PC-3 (cell line): ENCODE measurements around the gene MTFMT. TPM values are rescaled to one million over a fixed set of nuclear protein-coding genes. Genes with fewer than 3 reads are reported as not detected.

Experiments
- ATAC-seq: fragments of 200-7000 bp; cut with Tn5 transposase; 2 replicates; pipeline ENCODE4 v1.9.1; 2020; ENCODE audit warnings: mild to moderate bottlenecking, moderate library complexity
- BruUV-seq: library from RNA; stranded (reverse); fragments of 400-500 nt; replicated peaks from 2 replicates; lab custom pipeline; 2021; lab: Mats Ljungman, UMichigan
- CTCF ChIA-PET: fragments of 300-600 bp; sonication (Branson Sonifier 250); formaldehyde crosslinking; loops from one replicate; lab custom pipeline; 2022; ENCODE audit warnings: antibody characterized with exemption; lab: Charles Lee
- POLR2A ChIA-PET: fragments of 300-600 bp; sonication (Branson Sonifier 250); formaldehyde crosslinking; loops from one replicate; lab custom pipeline; 2022; ENCODE audit warnings: antibody characterized with exemption; ENCODE audit not compliant: unreplicated experiment; lab: Charles Lee
- DNase-seq: peaks from one replicate; pipeline ENCODE4 v3.0.0-alpha.2; 2015
- H2AFZ ChIP-seq: fragments of 300-600 bp; sonication (generic); 2 replicates; pipeline ENCODE4 v1.6.0; 2016; ENCODE audit warnings: antibody characterized with exemption, low read length
- H3F3A ChIP-seq: fragments of 300-600 bp; sonication (generic); one replicate; pipeline ENCODE4 v1.6.0; 2017; ENCODE audit warnings: antibody characterized with exemption, low read length, control low read depth, mild to moderate bottlenecking; ENCODE audit not compliant: unreplicated experiment
- H3K27ac ChIP-seq: fragments of 300-600 bp; sonication (generic); 2 replicates; pipeline ENCODE4 v1.5.1; 2016; ENCODE audit warnings: mild to moderate bottlenecking, low read length
- H3K27me3 ChIP-seq: fragments of 300-600 bp; sonication (generic); 2 replicates; pipeline ENCODE4 v1.6.1; 2016; ENCODE audit warnings: low read length, mixed read lengths
- H3K36me3 ChIP-seq: fragments of 300-600 bp; sonication (generic); 2 replicates; pipeline ENCODE4 v1.6.1; 2016; ENCODE audit warnings: low read depth, mixed run types, low read length, mixed read lengths
- H3K4me1 ChIP-seq: fragments of 300-600 bp; sonication (generic); 2 replicates; pipeline ENCODE4 v1.5.1; 2016; ENCODE audit warnings: low read length; ENCODE audit not compliant: insufficient read depth
- H3K4me2 ChIP-seq: fragments of 300-600 bp; sonication (generic); 2 replicates; pipeline ENCODE4 v1.6.0; 2016; ENCODE audit warnings: low read length
- H3K4me3 ChIP-seq: fragments of 300-600 bp; sonication (generic); 2 replicates; pipeline ENCODE4 v1.5.1; 2016; ENCODE audit warnings: mild to moderate bottlenecking, low read length, mixed read lengths
- H3K79me2 ChIP-seq: fragments of 300-600 bp; sonication (generic); 2 replicates; pipeline ENCODE4 v1.6.1; 2017; ENCODE audit warnings: low read length, mixed read lengths
- H3K9ac ChIP-seq: fragments of 300-600 bp; sonication (generic); 2 replicates; pipeline ENCODE4 v1.6.0; 2016; ENCODE audit warnings: mild to moderate bottlenecking, low read length
- H3K9me2 ChIP-seq: fragments of 300-600 bp; sonication (generic); replicated peaks from 2 replicates; pipeline ENCODE4 v1.6.1; 2016; ENCODE audit warnings: mixed run types, low read length, mixed read lengths
- H3K9me3 ChIP-seq: fragments of 300-600 bp; sonication (generic); 2 replicates; pipeline ENCODE4 v1.6.1; 2016; ENCODE audit warnings: low read length, mixed read lengths
- H4K20me1 ChIP-seq: fragments of 300-600 bp; sonication (generic); 2 replicates; pipeline ENCODE4 v1.6.1; 2016; ENCODE audit warnings: low read length, mixed read lengths
- EZH2 ChIP-seq: fragments of 300-600 bp; sonication (generic); IDR thresholded peaks from one replicate; pipeline ENCODE4 v1.6.1; 2017; ENCODE audit warnings: antibody characterized with exemption, mild to moderate bottlenecking, low read length; ENCODE audit not compliant: unreplicated experiment
- EZH2phosphoT487 ChIP-seq: fragments of 300-600 bp; sonication (generic); IDR thresholded peaks from 2 replicates; pipeline ENCODE4 v1.6.1; 2018; ENCODE audit warnings: mild to moderate bottlenecking, antibody characterized with exemption, low read length, borderline replicate concordance
- intact Hi-C: fragments of 100-400 bp; cut with micrococcal nuclease; formaldehyde crosslinking; loops from 2 replicates; pipeline ENCODE4 v1.9.0; 2023
- total RNA-seq: library from RNA; depleted of rRNA; stranded (reverse); fragments of >200 nt; gene quantifications from 2 replicates; pipeline ENCODE4 v1.2.3, GENCODE V29; 2014
- TF ChIP-seq, protein P1 (sequence below): fragments of 300-600 bp; sonication (generic); conservative IDR thresholded peaks from 2 replicates; pipeline ENCODE4 v1.5.1; 2017; ENCODE audit warnings: antibody characterized with exemption, low read depth, mild to moderate bottlenecking, low read length

Gene MTFMT
- total RNA-seq, 1 experiment from 2014 or later, result 15.5 TPM

DNA sequence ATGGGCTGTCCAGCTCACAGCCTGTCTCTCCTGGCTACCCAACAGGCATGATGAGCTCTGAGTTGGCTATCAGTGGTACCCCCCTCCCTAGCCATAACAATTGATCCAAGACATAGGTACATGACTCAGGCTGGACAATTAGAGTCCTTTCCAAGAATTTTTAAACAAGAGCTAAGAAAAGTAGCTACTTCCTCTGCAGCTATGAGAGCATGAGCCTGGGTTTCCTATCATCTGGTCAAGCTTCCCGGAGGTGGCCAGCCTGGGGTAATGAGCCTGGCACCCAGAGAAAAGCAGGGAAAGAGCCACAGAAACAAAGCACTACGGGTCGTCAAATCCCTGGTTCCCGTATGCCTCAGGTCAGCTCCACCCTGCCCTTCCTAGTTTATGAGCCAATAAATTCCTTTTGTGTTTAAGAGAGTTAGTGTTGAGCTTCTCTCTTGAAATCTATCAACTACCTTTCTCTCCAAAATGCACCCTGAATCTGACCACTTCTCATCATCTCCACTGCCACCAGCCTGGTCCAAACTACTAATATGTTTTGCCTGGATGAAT lies 13.4 kb upstream of the MTFMT start:
- ATAC-seq, result peak; percentile 59
- ChIA-PET POLR2A (no interaction called here), CTCF (interaction anchor here (0.6 to 1.2 kb wide), 2 partner anchors 9 to 145 kb away, joined by 4 to 8 read pairs; no protein-coding TSS in a partner anchor)
- H3K27ac ChIP-seq, result no peak overlapping the region; the same call in 1 of the 2 replicates
- DNase-seq, result peak; percentile 28
- peak overlapping the region; percentile 5; the same call in 1 of the 2 replicates for H3K4me2 ChIP-seq
- no peak overlapping the region for H3K4me3 ChIP-seq
- no peak overlapping the region for H3K9ac ChIP-seq
- no TSS peak for BruUV-seq
- no peaks in the 10 kb centered on the region for H3K79me2 ChIP-seq
- H3K36me3 ChIP-seq, result no peaks in the 10 kb centered on the region
- no peaks in the 10 kb centered on the region for H3K9me2 ChIP-seq
- no peaks in the 10 kb centered on the region for H3F3A ChIP-seq
- H3K4me1 ChIP-seq, result peaks cover 14% of the 10 kb centered on the region; the same call in 1 of the 2 replicates
- no peaks in the 10 kb centered on the region for H3K9me3 ChIP-seq
- intact Hi-C loops, result no loop called here
- H2AFZ ChIP-seq, result no peak overlapping the region
- H3K27me3 ChIP-seq, result no peaks in the 10 kb centered on the region
- TF ChIP-seq, protein P1, sequence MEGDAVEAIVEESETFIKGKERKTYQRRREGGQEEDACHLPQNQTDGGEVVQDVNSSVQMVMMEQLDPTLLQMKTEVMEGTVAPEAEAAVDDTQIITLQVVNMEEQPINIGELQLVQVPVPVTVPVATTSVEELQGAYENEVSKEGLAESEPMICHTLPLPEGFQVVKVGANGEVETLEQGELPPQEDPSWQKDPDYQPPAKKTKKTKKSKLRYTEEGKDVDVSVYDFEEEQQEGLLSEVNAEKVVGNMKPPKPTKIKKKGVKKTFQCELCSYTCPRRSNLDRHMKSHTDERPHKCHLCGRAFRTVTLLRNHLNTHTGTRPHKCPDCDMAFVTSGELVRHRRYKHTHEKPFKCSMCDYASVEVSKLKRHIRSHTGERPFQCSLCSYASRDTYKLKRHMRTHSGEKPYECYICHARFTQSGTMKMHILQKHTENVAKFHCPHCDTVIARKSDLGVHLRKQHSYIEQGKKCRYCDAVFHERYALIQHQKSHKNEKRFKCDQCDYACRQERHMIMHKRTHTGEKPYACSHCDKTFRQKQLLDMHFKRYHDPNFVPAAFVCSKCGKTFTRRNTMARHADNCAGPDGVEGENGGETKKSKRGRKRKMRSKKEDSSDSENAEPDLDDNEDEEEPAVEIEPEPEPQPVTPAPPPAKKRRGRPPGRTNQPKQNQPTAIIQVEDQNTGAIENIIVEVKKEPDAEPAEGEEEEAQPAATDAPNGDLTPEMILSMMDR, result no peak
- TF ChIP-seq EZH2phosphoT487 (no peak), EZH2 (no peak)
- no peaks in the 10 kb centered on the region for H4K20me1 ChIP-seq

DNA sequence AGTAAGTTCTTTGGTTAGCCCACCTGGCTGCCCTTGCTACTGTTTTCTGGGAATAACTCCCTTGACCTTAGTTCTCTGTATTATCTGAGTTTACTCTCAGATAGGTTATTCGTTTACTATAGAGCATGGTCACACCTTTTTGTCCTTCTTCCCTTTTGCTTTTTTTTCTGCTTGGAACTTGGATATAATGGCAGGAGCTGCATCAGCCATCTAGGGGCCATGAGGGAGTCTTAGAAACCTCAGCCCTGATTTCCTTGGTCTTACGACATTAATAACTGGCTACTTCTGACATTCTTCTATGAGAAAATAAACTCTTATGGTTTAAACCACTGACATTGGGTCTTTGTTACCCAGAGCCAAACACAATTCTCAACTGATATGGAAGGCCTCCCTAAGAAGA lies 12.3 kb upstream of the MTFMT start:
- no peak for ATAC-seq
- Histone ChIP-seq H3K9ac (no peak overlapping the region), H3F3A (no peaks in the 10 kb centered on the region), H2AFZ (no peak overlapping the region), H3K9me3 (no peaks in the 10 kb centered on the region), H3K9me2 (no peaks in the 10 kb centered on the region), H3K4me2 (no peak overlapping the region), H3K27me3 (no peaks in the 10 kb centered on the region), H3K4me3 (no peak overlapping the region), H4K20me1 (no peaks in the 10 kb centered on the region), H3K36me3 (no peaks in the 10 kb centered on the region), H3K79me2 (no peaks in the 10 kb centered on the region), H3K4me1 (peaks cover 14% of the 10 kb centered on the region; the same call in 1 of the 2 replicates), H3K27ac (no peak overlapping the region)
- intact Hi-C loops, result no loop called here
- CTCF ChIA-PET, result no interaction called here
- BruUV-seq, result no TSS peak
- POLR2A ChIA-PET, result no interaction called here
- no peak for DNase-seq
- no peak for TF ChIP-seq EZH2
- no peak for TF ChIP-seq EZH2phosphoT487
- TF ChIP-seq, protein P1, result no peak

DNA sequence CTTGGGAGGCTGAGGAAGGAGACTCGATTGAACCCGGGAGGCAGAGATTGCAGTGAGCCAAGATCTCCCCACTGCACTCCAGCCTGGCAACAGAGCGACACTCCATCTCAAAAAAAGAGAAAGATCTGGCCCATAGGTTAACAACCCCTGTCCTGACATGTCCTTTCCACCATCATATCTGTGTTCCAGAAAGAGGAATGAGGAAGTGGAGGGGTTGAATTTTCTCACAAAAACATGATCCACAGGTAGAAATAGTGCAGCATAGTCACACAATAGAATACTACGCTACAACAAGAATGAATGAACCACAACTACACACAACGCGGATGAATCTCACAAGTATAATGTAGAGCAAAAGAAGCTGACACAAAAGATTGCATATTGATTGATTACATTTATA lies 11.0 kb upstream of the MTFMT start:
- no peak overlapping the region for H3K4me2 ChIP-seq
- no peaks in the 10 kb centered on the region for H3K9me2 ChIP-seq
- no peak overlapping the region for H2AFZ ChIP-seq
- no peak for TF ChIP-seq EZH2phosphoT487
- TF ChIP-seq EZH2, result no peak
- TF ChIP-seq, protein P1, result no peak
- DNase-seq (no peak), ATAC-seq (no peak)
- H3K9me3 ChIP-seq, result no peaks in the 10 kb centered on the region
- no peaks in the 10 kb centered on the region for H4K20me1 ChIP-seq
- intact Hi-C loops, result no loop called here
- no TSS peak for BruUV-seq
- no peaks in the 10 kb centered on the region for H3K79me2 ChIP-seq
- H3K4me1 ChIP-seq, result peaks cover 14% of the 10 kb centered on the region; the same call in 1 of the 2 replicates
- CTCF ChIA-PET, result no interaction called here
- H3K27ac ChIP-seq, result no peak overlapping the region
- H3K9ac ChIP-seq, result no peak overlapping the region
- H3K27me3 ChIP-seq, result no peaks in the 10 kb centered on the region
- no peaks in the 10 kb centered on the region for H3K36me3 ChIP-seq
- H3K4me3 ChIP-seq, result no peak overlapping the region
- POLR2A ChIA-PET, result no interaction called here
- H3F3A ChIP-seq, result no peaks in the 10 kb centered on the region
